ENCODE results near the gene IPO9.

IPO9 gene

GRCh38 chr1:201912832-201913231, 83.9 kb downstream of the IPO9 start:
- no peak for FAIRE-seq

DNA sequence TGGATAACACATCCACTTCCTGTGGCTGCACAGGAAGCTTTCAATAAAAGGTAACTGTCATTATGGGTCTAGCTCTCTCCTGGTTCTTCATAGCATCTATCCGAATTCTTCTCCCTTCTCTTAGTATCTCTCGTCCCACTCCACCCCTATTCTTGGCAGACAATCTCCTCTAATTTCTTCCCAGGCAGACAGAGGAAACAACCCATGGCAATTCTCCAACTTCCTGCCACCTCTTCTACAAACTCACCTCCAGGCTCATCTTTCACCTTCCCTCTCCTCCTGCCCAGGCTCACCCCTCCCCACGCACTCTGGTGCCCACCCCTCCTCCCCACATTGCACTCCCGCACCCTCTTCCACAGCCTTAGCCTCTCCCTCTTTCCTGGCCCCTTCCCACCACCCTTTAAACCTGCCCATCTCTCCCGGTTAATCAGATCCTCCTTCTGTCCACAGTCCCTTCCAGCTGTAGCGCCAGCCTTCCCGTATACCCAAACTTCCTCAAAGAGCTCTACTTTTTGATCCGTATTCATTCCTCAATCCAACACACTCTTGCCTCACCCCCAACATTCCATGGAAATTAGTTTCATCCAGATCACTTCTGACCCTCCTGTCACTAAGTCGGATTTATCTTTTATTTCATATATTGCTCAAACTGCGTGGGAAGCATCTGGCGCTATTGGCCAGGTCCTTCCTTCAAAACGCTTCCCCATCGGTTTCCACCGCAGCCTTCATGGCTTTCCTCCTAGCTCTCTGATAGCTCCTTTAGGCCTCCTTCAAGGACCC, 85.7 kb downstream of the IPO9 start:
- no peak for FAIRE-seq

GRCh38 chr1:201916649-201917249, 87.8 kb downstream of the IPO9 start:
- FAIRE-seq = no peak

- no peak for FAIRE-seq
These were observed 88.5 kb downstream of the IPO9 start for GRCh38 chr1:201917362-201918033.

GRCh38 chr1:201918343-201918742, 89.4 kb downstream of the IPO9 start:
- no peak for FAIRE-seq

GRCh38 chr1:201921952-201922558, 93.1 kb downstream of the IPO9 start:
- no peak for FAIRE-seq

GRCh38 chr1:201925301-201925567, 96.3 kb downstream of the IPO9 start:
- no peak for FAIRE-seq

DNA sequence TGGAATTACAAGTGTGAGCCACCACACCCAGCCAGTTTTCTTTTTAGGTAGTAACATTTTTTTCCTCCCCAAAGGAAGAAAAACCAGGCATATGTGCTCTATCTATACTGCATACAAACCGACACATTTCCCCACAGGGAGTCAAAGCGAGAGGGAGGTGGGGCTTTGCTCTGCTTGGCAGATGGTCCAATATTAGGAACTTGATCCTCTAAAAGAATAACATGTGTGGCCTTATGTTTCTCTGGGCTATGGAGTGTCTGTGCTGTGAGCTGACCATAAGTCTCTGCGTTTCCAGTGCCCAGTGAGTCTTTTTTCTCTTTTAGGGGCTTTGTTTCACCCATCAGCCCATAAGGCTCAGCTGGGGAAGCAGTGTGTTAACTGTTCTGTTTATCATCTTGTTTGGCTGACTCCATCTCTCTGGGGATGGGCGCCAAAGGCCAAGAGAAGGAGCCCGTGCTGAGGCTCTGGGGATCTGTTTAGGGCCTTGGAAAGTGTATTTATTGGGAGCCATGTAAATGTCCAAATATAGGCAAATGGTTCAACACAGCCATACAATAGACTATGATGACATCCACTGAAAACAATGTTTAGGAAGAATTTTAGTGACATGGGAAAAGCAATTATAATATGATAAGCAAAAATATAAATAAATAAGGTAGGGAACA, 97.2 kb downstream of the IPO9 start:
- no peak for FAIRE-seq

DNA sequence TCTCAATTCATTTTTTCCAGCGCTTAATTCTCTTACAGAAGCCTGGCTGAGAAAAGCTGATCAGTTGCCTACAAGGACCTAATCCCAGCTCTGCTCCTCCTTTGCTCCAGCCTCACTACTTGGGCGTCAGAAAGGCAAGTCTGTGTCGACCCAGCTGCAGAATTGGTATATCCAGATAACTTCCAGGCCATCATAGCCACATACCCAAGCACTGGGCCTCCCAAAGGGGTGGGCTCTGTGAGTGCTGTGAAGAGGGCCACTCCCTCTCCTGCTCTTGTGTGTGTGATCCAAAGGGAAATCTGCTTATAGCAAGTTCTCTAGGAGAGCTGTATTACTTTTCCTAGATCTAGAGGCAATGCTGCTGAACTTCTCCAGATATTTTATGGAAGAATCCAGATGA, 99.3 kb downstream of the IPO9 start:
- FAIRE-seq = no peak

DNA sequence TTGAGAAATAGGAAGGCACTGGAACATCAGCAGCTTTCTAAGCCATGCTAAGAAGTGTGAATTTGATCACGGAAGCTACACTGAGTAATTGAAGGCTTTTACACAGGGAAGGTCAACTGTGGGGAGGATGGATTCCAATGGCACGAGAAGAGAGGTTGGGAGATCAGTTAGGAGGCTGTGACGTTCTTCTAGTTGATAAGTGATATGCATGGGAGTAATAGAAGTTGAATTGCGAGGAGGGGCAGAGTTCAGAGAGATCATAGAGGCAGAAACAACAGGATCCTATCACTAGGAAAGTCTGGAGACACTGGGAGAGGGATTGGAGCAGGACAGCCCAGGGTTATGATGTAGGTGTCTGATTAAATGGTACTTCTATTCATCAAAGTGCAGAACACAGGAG, 101.2 kb downstream of the IPO9 start:
- FAIRE-seq = no peak

DNA sequence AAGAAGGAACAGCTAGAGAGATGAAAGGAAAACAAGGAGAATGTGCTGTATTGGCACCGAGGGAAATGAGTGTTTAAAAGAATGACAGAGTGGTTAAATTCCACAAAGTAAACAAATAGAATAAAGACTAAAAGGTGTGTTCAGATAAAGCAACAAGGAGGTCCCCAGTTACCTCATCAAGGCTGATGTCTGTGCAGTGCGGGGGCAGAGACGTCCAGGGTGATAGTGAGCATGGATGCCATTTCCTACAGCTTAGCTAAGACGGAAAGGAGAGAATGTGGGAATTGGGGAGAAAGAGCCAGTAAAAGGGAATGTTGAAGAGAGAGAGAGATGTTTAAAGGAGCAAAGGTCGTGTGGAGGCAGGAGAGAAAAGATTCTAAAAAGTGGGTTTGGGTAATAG, 101.8 kb downstream of the IPO9 start:
- no peak for FAIRE-seq

All from islet of Langerhans (tissue), 1 donor.